ENCODE results near the gene PLLP. TPM values are rescaled to one million over a fixed set of nuclear protein-coding genes. Genes with fewer than 3 reads are reported as not detected.
"Not testable (repeated sequence)": the region's sequence is repeated elsewhere in the genome, so short reads cannot be mapped to it uniquely, and the experiment has no call there.

Gene PLLP
- total and polyA plus RNA-seq, 5 donors = 6.3 to 13.8 (median 11.7) TPM

- 59% methylated on average over 24 of the region's 24 CpGs for WGBS
- ATAC-seq (peak; percentile 40 to 66), DNase-seq (peak in 1 of 3 donors; percentile 18)
- Histone ChIP-seq H3K4me1 (ENCODE audit: control insufficient read depth, insufficient read depth, low read length) (no peaks in the 10 kb centered on the region), H3K27me3 (ENCODE audit: control insufficient read depth, insufficient read depth) (no peaks in the 10 kb centered on the region), H3K27ac (ENCODE audit: low read length) (no peak overlapping the region), H3K9me3 (ENCODE audit: control insufficient read depth, low read length) (no peaks in the 10 kb centered on the region), H3K4me3 (ENCODE audit: low read length) (no peak overlapping the region)
- intact Hi-C loops (cut with DNase I) = no loop called here
Observed at GRCh38 chr16:57283214-57283958, 1.1 kb downstream of the PLLP start.

GRCh38 chr16:57282510-57283213 lies 1.8 kb downstream of the PLLP start:
- 72% methylated on average over 8 of the region's 8 CpGs for WGBS
- DNase-seq (peak in 1 of 3 donors; percentile 8), ATAC-seq (no peak)
- intact Hi-C loops (cut with DNase I) = no loop called here
- Histone ChIP-seq H3K27ac (ENCODE audit: low read length) (no peak overlapping the region), H3K4me3 (ENCODE audit: low read length) (no peak overlapping the region), H3K9me3 (ENCODE audit: control insufficient read depth, low read length) (no peaks in the 10 kb centered on the region), H3K4me1 (ENCODE audit: control insufficient read depth, insufficient read depth, low read length) (no peaks in the 10 kb centered on the region), H3K27me3 (ENCODE audit: control insufficient read depth, insufficient read depth) (no peaks in the 10 kb centered on the region)

- DNase-seq (peak in 1 of 3 donors; percentile 4), ATAC-seq (no peak)
- Histone ChIP-seq H3K4me1 (ENCODE audit: control insufficient read depth, insufficient read depth, low read length) (no peaks in the 10 kb centered on the region), H3K27ac (ENCODE audit: low read length) (no peak overlapping the region), H3K4me3 (ENCODE audit: low read length) (no peak overlapping the region), H3K27me3 (ENCODE audit: control insufficient read depth, insufficient read depth) (no peaks in the 10 kb centered on the region), H3K9me3 (ENCODE audit: control insufficient read depth, low read length) (no peaks in the 10 kb centered on the region)
- 94% methylated on average over 3 of the region's 3 CpGs for WGBS
- intact Hi-C loops (cut with DNase I) = no loop called here
Observed at GRCh38 chr16:57281791-57282190, 2.7 kb downstream of the PLLP start.

GRCh38 chr16:57279780-57280638 lies 4.5 kb downstream of the PLLP start:
- intact Hi-C loops (cut with DNase I) = no loop called here
- Histone ChIP-seq H3K9me3 (ENCODE audit: control insufficient read depth, low read length) (no peaks in the 10 kb centered on the region), H3K4me1 (ENCODE audit: control insufficient read depth, insufficient read depth, low read length) (no peaks in the 10 kb centered on the region), H3K27ac (ENCODE audit: low read length) (no peak overlapping the region), H3K27me3 (ENCODE audit: control insufficient read depth, insufficient read depth) (no peaks in the 10 kb centered on the region), H3K4me3 (ENCODE audit: low read length) (no peak overlapping the region)
- ATAC-seq = no peak
- 54% methylated on average over 7 of the region's 7 CpGs for WGBS
- peak in 1 of 3 donors; percentile 6 for DNase-seq

- no peak for DNase-seq
- Histone ChIP-seq H3K9me3 (ENCODE audit: control insufficient read depth, low read length) (no peaks in the 10 kb centered on the region), H3K27ac (ENCODE audit: low read length) (no peak overlapping the region), H3K4me3 (ENCODE audit: low read length) (no peak overlapping the region), H3K4me1 (ENCODE audit: control insufficient read depth, insufficient read depth, low read length) (no peaks in the 10 kb centered on the region), H3K27me3 (ENCODE audit: control insufficient read depth, insufficient read depth) (no peaks in the 10 kb centered on the region)
- 64% methylated on average over 4 of the region's 4 CpGs for WGBS
- intact Hi-C loops (cut with DNase I) = no loop called here
- ATAC-seq = no peak
Observed at GRCh38 chr16:57278494-57278893, 6.0 kb downstream of the PLLP start.

GRCh38 chr16:57277586-57277985 lies 6.9 kb downstream of the PLLP start:
- intact Hi-C loops (cut with DNase I) = no loop called here
- H3K27me3 ChIP-seq (ENCODE audit: control insufficient read depth, insufficient read depth) = no peaks in the 10 kb centered on the region
- WGBS = 70% methylated on average over 1 of the region's 1 CpG
- H3K9me3 ChIP-seq (ENCODE audit: control insufficient read depth, low read length) = no peaks in the 10 kb centered on the region
- ATAC-seq = no peak
- H3K4me1 ChIP-seq (ENCODE audit: control insufficient read depth, insufficient read depth, low read length) = no peaks in the 10 kb centered on the region
- no peak overlapping the region for H3K4me3 ChIP-seq (ENCODE audit: low read length)
- H3K27ac ChIP-seq (ENCODE audit: low read length) = no peak overlapping the region
- DNase-seq = peak in 1 of 3 donors; percentile 14

GRCh38 chr16:57276596-57276995 lies 7.9 kb downstream of the PLLP start:
- H3K27ac ChIP-seq (ENCODE audit: low read length) = no peak overlapping the region
- 42% methylated on average over 5 of the region's 5 CpGs for WGBS
- no peak overlapping the region for H3K4me3 ChIP-seq (ENCODE audit: low read length)
- no peaks in the 10 kb centered on the region for H3K9me3 ChIP-seq (ENCODE audit: control insufficient read depth, low read length)
- no peaks in the 10 kb centered on the region for H3K4me1 ChIP-seq (ENCODE audit: control insufficient read depth, insufficient read depth, low read length)
- no peaks in the 10 kb centered on the region for H3K27me3 ChIP-seq (ENCODE audit: control insufficient read depth, insufficient read depth)
- DNase-seq (peak in 2 of 3 donors; percentile 47 to 69), ATAC-seq (peak; percentile 71 to 87)
- intact Hi-C loops (cut with DNase I) = no loop called here

GRCh38 chr16:57275946-57276345 lies 8.5 kb downstream of the PLLP start:
- 76% methylated on average over 5 of the region's 5 CpGs for WGBS
- H3K27ac ChIP-seq (ENCODE audit: low read length); H3K9me3 ChIP-seq (ENCODE audit: control insufficient read depth, low read length); H3K4me3 ChIP-seq (ENCODE audit: low read length); intact Hi-C loops (cut with DNase I); DNase-seq; ATAC-seq; H3K27me3 ChIP-seq (ENCODE audit: control insufficient read depth, insufficient read depth); H3K4me1 ChIP-seq (ENCODE audit: control insufficient read depth, insufficient read depth, low read length): not testable (repeated sequence)

- intact Hi-C loops (cut with DNase I) = no loop called here
- Histone ChIP-seq H3K27me3 (ENCODE audit: control insufficient read depth, insufficient read depth) (no peaks in the 10 kb centered on the region), H3K4me1 (ENCODE audit: control insufficient read depth, insufficient read depth, low read length) (peaks cover 3% of the 10 kb centered on the region), H3K27ac (ENCODE audit: low read length) (no peak overlapping the region), H3K4me3 (ENCODE audit: low read length) (no peak overlapping the region), H3K9me3 (ENCODE audit: control insufficient read depth, low read length) (no peaks in the 10 kb centered on the region)
- no peak for DNase-seq
- no peak for ATAC-seq
- WGBS = 85% methylated on average over 5 of the region's 5 CpGs
Observed at GRCh38 chr16:57273826-57274225, 10.6 kb downstream of the PLLP start.

- DNase-seq (peak in 2 of 3 donors; percentile 51 to 62), ATAC-seq (peak in 1 of 2 donors; percentile 40)
- intact Hi-C loops (cut with DNase I) = no loop called here
- Histone ChIP-seq H3K4me1 (ENCODE audit: control insufficient read depth, insufficient read depth, low read length) (peaks cover 3% of the 10 kb centered on the region), H3K4me3 (ENCODE audit: low read length) (no peak overlapping the region), H3K27ac (ENCODE audit: low read length) (no peak overlapping the region), H3K9me3 (ENCODE audit: control insufficient read depth, low read length) (no peaks in the 10 kb centered on the region), H3K27me3 (ENCODE audit: control insufficient read depth, insufficient read depth) (no peaks in the 10 kb centered on the region)
- 39% methylated on average over 1 of the region's 1 CpG for WGBS
Observed at GRCh38 chr16:57273359-57273758, 11.1 kb downstream of the PLLP start.
